Ishikawa (cell line): ENCODE data around the gene SEMA5A.

Experiments used
- CEBPB ChIP-seq: IDR thresholded peaks from 2 replicates; pipeline ENCODE4 v1.6.1; 2012
- CREB1 ChIP-seq: IDR thresholded peaks from 2 replicates; pipeline ENCODE4 v1.6.1; 2012; ENCODE audit warnings: low read depth
- EGR1 ChIP-seq: IDR thresholded peaks from 2 replicates; pipeline ENCODE4 v1.6.1; 2012
- EP300 ChIP-seq: IDR thresholded peaks from 2 replicates; pipeline ENCODE4 v1.6.1; 2012; ENCODE audit warnings: borderline replicate concordance
- FOXM1 ChIP-seq: IDR thresholded peaks from 2 replicates; pipeline ENCODE4 v1.6.1; 2012; ENCODE audit warnings: low read depth, borderline replicate concordance
- NFIC ChIP-seq: IDR thresholded peaks from 2 replicates; pipeline ENCODE4 v1.6.1; 2012
- RAD21 ChIP-seq: IDR thresholded peaks from 2 replicates; pipeline ENCODE4 v1.6.1; 2012; ENCODE audit warnings: low read depth
- TAF1 ChIP-seq: IDR thresholded peaks from 2 replicates; pipeline ENCODE4 v1.6.1; 2012; ENCODE audit warnings: low read depth, mild to moderate bottlenecking
- TCF12 ChIP-seq: IDR thresholded peaks from 2 replicates; pipeline ENCODE4 v1.6.1; 2012; ENCODE audit warnings: low read depth
- TEAD4 ChIP-seq: IDR thresholded peaks from 2 replicates; pipeline ENCODE4 v1.6.1; 2012
- YY1 ChIP-seq: IDR thresholded peaks from 2 replicates; pipeline ENCODE4 v1.6.1; 2012; ENCODE audit warnings: low read depth
- ZBTB7A ChIP-seq: IDR thresholded peaks from 2 replicates; pipeline ENCODE4 v1.6.1; 2012; ENCODE audit warnings: low read depth
- TF ChIP-seq, protein P1 (sequence below): IDR thresholded peaks from 2 replicates; pipeline ENCODE4 v1.6.1; 2012
- TF ChIP-seq, protein P2 (sequence below): IDR thresholded peaks from 2 replicates; pipeline ENCODE4 v1.6.1; 2012; ENCODE audit warnings: low read depth, mild to moderate bottlenecking
- TF ChIP-seq, protein P3 (sequence below): IDR thresholded peaks from 2 replicates; pipeline ENCODE4 v1.6.1; 2012

SEMA5A gene

DNA sequence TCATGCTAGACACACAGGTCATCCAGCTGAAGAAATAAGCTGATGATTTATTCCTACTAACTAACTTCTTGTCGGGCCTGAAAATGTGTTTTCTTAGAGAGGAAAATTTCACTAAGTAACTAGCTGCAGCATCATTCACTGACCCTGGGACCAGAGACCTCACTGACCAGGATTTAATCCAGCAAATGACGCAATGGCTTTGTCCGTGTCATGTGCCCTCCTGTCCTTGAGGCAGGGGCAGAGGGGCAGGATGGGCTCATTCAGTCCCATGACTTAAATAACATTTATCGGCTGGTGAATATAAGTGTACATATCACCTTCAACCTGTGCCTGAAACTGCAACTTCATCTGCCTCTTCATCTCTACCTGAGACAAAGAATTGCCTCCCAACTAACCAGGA lies 154.8 kb downstream of the SEMA5A start:
- TF ChIP-seq TCF12 = no peak
- TF ChIP-seq, protein P1, sequence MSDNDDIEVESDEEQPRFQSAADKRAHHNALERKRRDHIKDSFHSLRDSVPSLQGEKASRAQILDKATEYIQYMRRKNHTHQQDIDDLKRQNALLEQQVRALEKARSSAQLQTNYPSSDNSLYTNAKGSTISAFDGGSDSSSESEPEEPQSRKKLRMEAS = no peak
- TF ChIP-seq EGR1 = no peak
- TF ChIP-seq RAD21 = no peak
- TF ChIP-seq CEBPB = no peak
- no peak for TF ChIP-seq TAF1
- TF ChIP-seq, protein P2, sequence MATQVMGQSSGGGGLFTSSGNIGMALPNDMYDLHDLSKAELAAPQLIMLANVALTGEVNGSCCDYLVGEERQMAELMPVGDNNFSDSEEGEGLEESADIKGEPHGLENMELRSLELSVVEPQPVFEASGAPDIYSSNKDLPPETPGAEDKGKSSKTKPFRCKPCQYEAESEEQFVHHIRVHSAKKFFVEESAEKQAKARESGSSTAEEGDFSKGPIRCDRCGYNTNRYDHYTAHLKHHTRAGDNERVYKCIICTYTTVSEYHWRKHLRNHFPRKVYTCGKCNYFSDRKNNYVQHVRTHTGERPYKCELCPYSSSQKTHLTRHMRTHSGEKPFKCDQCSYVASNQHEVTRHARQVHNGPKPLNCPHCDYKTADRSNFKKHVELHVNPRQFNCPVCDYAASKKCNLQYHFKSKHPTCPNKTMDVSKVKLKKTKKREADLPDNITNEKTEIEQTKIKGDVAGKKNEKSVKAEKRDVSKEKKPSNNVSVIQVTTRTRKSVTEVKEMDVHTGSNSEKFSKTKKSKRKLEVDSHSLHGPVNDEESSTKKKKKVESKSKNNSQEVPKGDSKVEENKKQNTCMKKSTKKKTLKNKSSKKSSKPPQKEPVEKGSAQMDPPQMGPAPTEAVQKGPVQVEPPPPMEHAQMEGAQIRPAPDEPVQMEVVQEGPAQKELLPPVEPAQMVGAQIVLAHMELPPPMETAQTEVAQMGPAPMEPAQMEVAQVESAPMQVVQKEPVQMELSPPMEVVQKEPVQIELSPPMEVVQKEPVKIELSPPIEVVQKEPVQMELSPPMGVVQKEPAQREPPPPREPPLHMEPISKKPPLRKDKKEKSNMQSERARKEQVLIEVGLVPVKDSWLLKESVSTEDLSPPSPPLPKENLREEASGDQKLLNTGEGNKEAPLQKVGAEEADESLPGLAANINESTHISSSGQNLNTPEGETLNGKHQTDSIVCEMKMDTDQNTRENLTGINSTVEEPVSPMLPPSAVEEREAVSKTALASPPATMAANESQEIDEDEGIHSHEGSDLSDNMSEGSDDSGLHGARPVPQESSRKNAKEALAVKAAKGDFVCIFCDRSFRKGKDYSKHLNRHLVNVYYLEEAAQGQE = no peak
- no peak for TF ChIP-seq TEAD4
- TF ChIP-seq ZBTB7A = no peak
- TF ChIP-seq EP300 = no peak

DNA sequence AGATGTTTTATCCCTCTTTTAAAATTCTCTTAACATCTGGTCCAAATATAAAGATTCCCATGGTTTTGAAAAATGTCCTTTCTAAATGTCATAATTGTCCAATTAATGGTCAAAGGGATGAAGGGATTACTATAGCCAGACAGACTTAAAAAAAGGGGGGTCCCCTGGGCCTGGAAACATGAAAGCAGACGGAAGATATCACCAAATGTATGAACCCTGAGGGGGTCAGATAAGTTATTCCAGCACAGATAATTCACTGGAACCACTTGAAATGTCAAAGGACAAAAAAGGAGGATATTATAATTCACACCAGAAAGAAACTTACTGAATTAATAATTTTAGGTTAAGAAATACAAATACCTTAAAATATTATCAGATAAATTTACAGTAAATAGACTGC lies 155.8 kb downstream of the SEMA5A start:
- no peak for TF ChIP-seq ZBTB7A
- no peak for TF ChIP-seq FOXM1
- TF ChIP-seq, protein P1 = no peak
- no peak for TF ChIP-seq YY1
- TF ChIP-seq CEBPB = no peak
- no peak for TF ChIP-seq EGR1

DNA sequence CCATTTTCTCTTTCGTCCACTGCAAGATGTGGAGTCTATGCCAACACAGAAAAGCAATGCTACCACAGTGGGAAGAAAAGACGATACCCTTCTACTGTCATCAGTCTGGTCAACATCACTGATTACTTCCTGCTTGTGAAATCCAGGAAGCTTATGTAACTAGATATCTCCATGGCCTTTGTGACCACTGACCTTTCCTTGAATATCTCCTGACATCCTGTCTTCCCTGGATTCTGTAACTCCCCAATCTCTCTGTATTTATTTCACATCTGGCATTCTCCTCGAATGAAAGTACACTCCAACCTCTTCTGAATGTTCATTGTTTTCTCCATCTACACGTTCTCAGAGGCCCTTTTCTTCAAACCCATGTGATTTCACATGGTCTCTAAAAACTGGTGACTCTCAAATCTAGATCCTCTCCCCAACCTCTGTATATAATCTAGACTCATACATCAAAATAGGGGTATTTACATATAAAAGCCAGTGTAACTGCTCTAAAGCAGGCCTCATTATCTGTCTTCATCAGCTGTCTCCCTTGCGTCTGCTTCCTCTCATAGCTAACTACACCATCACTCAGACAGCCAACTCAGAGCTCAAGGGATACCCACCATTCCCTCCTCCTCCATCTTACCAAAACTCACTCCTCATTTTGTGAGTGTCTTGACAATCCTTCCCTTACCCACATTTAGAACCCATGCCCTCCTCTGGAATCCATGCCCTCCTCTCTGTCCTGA lies 156.8 kb downstream of the SEMA5A start:
- TF ChIP-seq CEBPB (no peak), CREB1 (no peak)
- TF ChIP-seq, protein P2 = no peak

DNA sequence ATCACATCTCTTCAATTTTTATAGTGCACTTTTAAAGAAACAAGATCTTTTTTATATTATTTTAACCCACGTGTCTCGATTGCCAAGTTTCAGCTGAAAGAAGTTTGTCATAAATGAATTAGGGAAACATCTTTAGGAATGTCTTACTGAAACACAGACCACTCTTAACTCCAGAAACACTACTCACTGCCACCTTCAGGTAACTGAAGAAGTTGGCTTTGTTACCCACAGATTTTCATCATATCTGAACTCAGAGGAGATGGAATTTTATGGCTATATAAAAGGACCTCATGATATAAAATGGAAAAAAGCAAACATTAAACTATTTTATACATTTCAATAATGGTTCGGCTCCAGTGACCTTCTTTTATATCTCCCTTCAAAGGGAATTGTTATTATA lies 158.0 kb downstream of the SEMA5A start:
- TF ChIP-seq, protein P1 = no peak
- TF ChIP-seq EGR1 = no peak

DNA sequence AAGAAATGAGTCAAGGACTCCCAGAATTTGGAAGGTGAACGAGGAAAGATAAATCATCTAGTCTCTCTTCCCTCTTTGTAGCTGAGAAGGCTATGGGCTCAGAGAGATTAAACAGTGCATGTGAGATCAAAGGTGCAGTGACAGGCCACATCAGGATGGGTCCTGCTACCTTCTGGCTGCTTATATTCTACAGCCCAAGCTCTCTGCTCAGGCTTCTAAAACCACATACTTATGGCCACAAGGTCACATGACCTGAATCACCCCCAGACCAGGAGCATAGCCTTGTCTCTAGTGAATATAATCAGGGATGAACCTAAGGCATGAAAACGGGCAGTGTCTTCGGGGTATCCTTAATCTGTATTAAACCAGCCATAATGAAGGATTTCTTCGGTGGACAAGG lies 158.9 kb downstream of the SEMA5A start:
- TF ChIP-seq, protein P3, sequence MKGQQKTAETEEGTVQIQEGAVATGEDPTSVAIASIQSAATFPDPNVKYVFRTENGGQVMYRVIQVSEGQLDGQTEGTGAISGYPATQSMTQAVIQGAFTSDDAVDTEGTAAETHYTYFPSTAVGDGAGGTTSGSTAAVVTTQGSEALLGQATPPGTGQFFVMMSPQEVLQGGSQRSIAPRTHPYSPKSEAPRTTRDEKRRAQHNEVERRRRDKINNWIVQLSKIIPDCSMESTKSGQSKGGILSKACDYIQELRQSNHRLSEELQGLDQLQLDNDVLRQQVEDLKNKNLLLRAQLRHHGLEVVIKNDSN = no peak
- TF ChIP-seq TCF12 = no peak
- no peak for TF ChIP-seq EP300
- no peak for TF ChIP-seq RAD21
- TF ChIP-seq YY1 = no peak
- TF ChIP-seq CEBPB = no peak
- TF ChIP-seq, protein P2 = no peak
- TF ChIP-seq TEAD4 = no peak
- no peak for TF ChIP-seq TAF1
- TF ChIP-seq, protein P1 = no peak
- no peak for TF ChIP-seq EGR1
- no peak for TF ChIP-seq NFIC
- no peak for TF ChIP-seq CREB1
- no peak for TF ChIP-seq ZBTB7A
- TF ChIP-seq FOXM1 = no peak
